Measurements from ENCODE around the gene TRABD2B. TPM values are rescaled to one million over a fixed set of nuclear protein-coding genes. Genes with fewer than 3 reads are reported as not detected.

TRABD2B gene
- total RNA-seq, 2 donors from 2014 or later = 3.8 to 10.7 TPM

GRCh38 chr1:47841356-47841755, 155.8 kb downstream of the TRABD2B start:
- TF ChIP-seq CTCF (IDR thresholded peaks at IDR 0.05) = no peak
- H3K36me3 ChIP-seq = no peaks in the 10 kb centered on the region
- no peak for DNase-seq (ENCODE audit: low spot score)
- no peaks in the 10 kb centered on the region for H3K9me3 ChIP-seq
- H3K27me3 ChIP-seq (replicated peaks; ENCODE audit: insufficient read depth) = no peaks in the 10 kb centered on the region
- no peak overlapping the region for H3K27ac ChIP-seq
- no peak overlapping the region for H3K4me3 ChIP-seq
- no peak for ATAC-seq (ENCODE audit: insufficient number of reproducible peaks, low FRiP score, low read depth)
- peaks cover 12 to 44% of the 10 kb centered on the region in 2 donors for H3K4me1 ChIP-seq (ENCODE audit: control insufficient read depth in 1 of 2, low read depth in 2 of 2)

- no peak overlapping the region for H3K4me3 ChIP-seq
- H3K27me3 ChIP-seq (replicated peaks; ENCODE audit: insufficient read depth) = no peaks in the 10 kb centered on the region
- ATAC-seq (ENCODE audit: insufficient number of reproducible peaks, low FRiP score, low read depth) (no peak), DNase-seq (ENCODE audit: low spot score) (no peak)
- no peaks in the 10 kb centered on the region for H3K36me3 ChIP-seq
- H3K27ac ChIP-seq = no peak overlapping the region
- peaks cover 1% of the 10 kb centered on the region for H3K9me3 ChIP-seq
- peaks cover 12 to 49% of the 10 kb centered on the region in 2 donors for H3K4me1 ChIP-seq (ENCODE audit: control insufficient read depth in 1 of 2, low read depth in 2 of 2)
- no peak for TF ChIP-seq CTCF (IDR thresholded peaks at IDR 0.05)
These were observed 156.6 kb downstream of the TRABD2B start for GRCh38 chr1:47840393-47841190.

- Histone ChIP-seq H3K9me3 (peaks cover 6% of the 10 kb centered on the region), H3K4me1 (ENCODE audit: control insufficient read depth in 1 of 2, low read depth in 2 of 2) (peaks cover 12 to 51% of the 10 kb centered on the region in 2 donors), H3K27ac (no peak overlapping the region), H3K4me3 (no peak overlapping the region), H3K27me3 (replicated peaks; ENCODE audit: insufficient read depth) (no peaks in the 10 kb centered on the region), H3K36me3 (no peaks in the 10 kb centered on the region)
- no peak for TF ChIP-seq CTCF (IDR thresholded peaks at IDR 0.05)
- DNase-seq (ENCODE audit: low spot score) = no peak
- ATAC-seq (ENCODE audit: insufficient number of reproducible peaks, low FRiP score, low read depth) = no peak
These were observed 157.8 kb downstream of the TRABD2B start for GRCh38 chr1:47839433-47839760.

GRCh38 chr1:47838562-47839432, 158.4 kb downstream of the TRABD2B start:
- Histone ChIP-seq H3K4me1 (ENCODE audit: control insufficient read depth in 1 of 2, low read depth in 2 of 2) (peaks cover 12 to 57% of the 10 kb centered on the region in 2 donors), H3K27me3 (replicated peaks; ENCODE audit: insufficient read depth) (no peaks in the 10 kb centered on the region), H3K27ac (no peak overlapping the region), H3K36me3 (no peaks in the 10 kb centered on the region), H3K4me3 (no peak overlapping the region), H3K9me3 (peaks cover 6% of the 10 kb centered on the region)
- DNase-seq (ENCODE audit: low spot score) (no peak), ATAC-seq (ENCODE audit: insufficient number of reproducible peaks, low FRiP score, low read depth) (no peak)
- TF ChIP-seq CTCF (IDR thresholded peaks at IDR 0.05) = no peak

- DNase-seq (ENCODE audit: low spot score) (no peak), ATAC-seq (ENCODE audit: insufficient number of reproducible peaks, low FRiP score, low read depth) (no peak)
- Histone ChIP-seq H3K36me3 (no peaks in the 10 kb centered on the region), H3K27ac (peak overlapping the region; percentile 70 to 91), H3K27me3 (replicated peaks; ENCODE audit: insufficient read depth) (no peaks in the 10 kb centered on the region), H3K9me3 (peaks cover 6% of the 10 kb centered on the region), H3K4me3 (no peak overlapping the region), H3K4me1 (ENCODE audit: control insufficient read depth in 1 of 2, low read depth in 2 of 2) (peaks cover 12 to 65% of the 10 kb centered on the region in 2 donors)
- no peak for TF ChIP-seq CTCF (IDR thresholded peaks at IDR 0.05)
These were observed 159.2 kb downstream of the TRABD2B start for GRCh38 chr1:47837866-47838561.
